Hematopoietic multipotent progenitor cell treated with erythropoietin and hydrocortisone succinate and interleukin-3 and kit ligand, for 4 days (in vitro differentiated cells): Measurements from ENCODE around the gene HECTD1.
"Not testable (repeated sequence)": the region's sequence is repeated elsewhere in the genome, so short reads cannot be mapped to it uniquely, and the experiment has no call there.

ENCODE experiments used
- DNase-seq: peaks from one replicate; pipeline ENCODE4 v3.0.0-alpha.2; 2015

HECTD1 gene

GRCh38 chr14:31085027-31085426 is 122.6 kb downstream of the HECTD1 start:
- no peak for DNase-seq

GRCh38 chr14:31084385-31084784 is 123.2 kb downstream of the HECTD1 start:
- DNase-seq: peak; percentile 27

- DNase-seq: no peak
These were observed 123.8 kb downstream of the HECTD1 start for GRCh38 chr14:31083781-31084180.

GRCh38 chr14:31080484-31080883 is 127.1 kb downstream of the HECTD1 start:
- no peak for DNase-seq

GRCh38 chr14:31080056-31080455 is 127.5 kb downstream of the HECTD1 start:
- DNase-seq: no peak

GRCh38 chr14:31078766-31079165 is 128.8 kb downstream of the HECTD1 start:
- DNase-seq: no peak

- no peak for DNase-seq
These were observed 132.4 kb downstream of the HECTD1 start for GRCh38 chr14:31075144-31075543.

GRCh38 chr14:31071151-31071550 is 136.4 kb downstream of the HECTD1 start:
- DNase-seq: peak; percentile 18

- DNase-seq: no peak
These were observed 137.2 kb downstream of the HECTD1 start for GRCh38 chr14:31070431-31070830.

- no peak for DNase-seq
These were observed 138.2 kb downstream of the HECTD1 start for GRCh38 chr14:31069343-31069742.

GRCh38 chr14:31068235-31068634 is 139.4 kb downstream of the HECTD1 start:
- DNase-seq: peak; percentile 70

GRCh38 chr14:31062908-31063307 is 144.7 kb downstream of the HECTD1 start:
- DNase-seq: not testable (repeated sequence)

GRCh38 chr14:31060253-31060875 is 147.2 kb downstream of the HECTD1 start:
- peak; percentile 21 for DNase-seq

- DNase-seq: peak; percentile 99
These were observed 148.3 kb downstream of the HECTD1 start for GRCh38 chr14:31059152-31059924.

- no peak for DNase-seq
These were observed 149.8 kb downstream of the HECTD1 start for GRCh38 chr14:31057701-31058364.

GRCh38 chr14:31057035-31057434 is 150.6 kb downstream of the HECTD1 start:
- DNase-seq: no peak

GRCh38 chr14:31052905-31053586 is 154.5 kb downstream of the HECTD1 start:
- DNase-seq: not testable (repeated sequence)

- DNase-seq: no peak
These were observed 156.1 kb downstream of the HECTD1 start for GRCh38 chr14:31051511-31051910.

GRCh38 chr14:31051023-31051422 is 156.6 kb downstream of the HECTD1 start:
- no peak for DNase-seq
